Smooth muscle cell of the brain vasculature (primary cell): Measurements from ENCODE around the gene ASXL2.
"Not testable (repeated sequence)": the region's sequence is repeated elsewhere in the genome, so short reads cannot be mapped to it uniquely, and the experiment has no call there.

ENCODE experiments used
- DNase-seq: peaks from one replicate; pipeline ENCODE4 v3.0.0-alpha.2; 2012; ENCODE audit warnings: low read depth, low spot score

Gene ASXL2

DNA sequence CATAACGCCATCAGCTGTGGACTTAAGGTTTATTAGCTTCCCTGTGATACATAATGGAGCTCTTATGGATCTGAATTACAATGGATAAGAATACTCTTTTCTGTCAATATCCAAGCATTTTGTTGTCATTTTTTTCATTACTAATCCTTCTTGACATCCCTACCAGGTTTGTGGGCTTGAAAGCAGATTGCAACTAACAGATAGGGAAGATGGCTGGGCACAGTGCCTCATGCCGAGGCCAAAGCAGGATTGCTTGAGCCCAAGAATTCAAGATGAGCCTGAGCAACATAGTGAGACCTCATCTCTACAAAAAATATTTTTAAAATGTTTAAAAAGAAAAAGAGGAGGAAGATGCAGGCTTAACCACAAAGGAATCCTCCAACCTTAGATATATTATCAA is 42.4 kb downstream of the ASXL2 start:
- no peak for DNase-seq

DNA sequence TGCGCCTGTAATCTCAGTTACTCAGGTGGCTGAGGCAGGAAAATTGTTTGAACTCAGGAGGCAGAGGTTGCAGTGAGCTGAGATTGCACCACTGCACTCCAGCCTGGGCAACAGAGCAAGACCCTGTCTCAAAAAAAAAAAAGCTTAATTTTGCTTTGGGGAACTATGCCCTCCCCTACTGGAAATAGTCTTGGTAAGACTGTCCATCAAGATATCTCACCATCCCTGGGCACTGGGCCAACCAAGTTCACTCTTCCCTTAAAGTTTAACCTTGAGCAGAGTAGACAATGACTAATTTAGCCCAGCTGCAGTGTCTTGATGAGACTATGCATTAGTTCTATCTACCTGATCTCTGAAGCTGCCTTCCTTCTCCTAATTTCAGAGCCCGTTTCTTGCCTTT is 44.7 kb downstream of the ASXL2 start:
- DNase-seq = no peak

DNA sequence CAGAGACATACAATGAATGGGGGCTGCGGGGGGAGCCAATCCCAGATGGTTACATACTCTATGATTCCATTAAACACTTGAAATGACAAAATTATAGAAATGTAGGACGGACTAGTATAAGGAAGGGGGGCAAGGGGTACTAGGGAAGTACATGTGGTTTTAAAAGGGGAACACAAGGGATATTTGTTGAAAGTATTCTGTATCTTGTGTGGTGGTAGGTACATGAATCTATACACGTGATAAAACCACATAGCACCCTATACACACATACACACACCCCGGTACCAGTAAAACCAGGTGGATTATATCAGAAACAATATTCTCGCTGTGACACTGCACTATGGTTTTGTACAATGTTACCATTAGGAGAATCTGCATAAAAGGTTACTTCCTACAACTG is 45.4 kb downstream of the ASXL2 start:
- no peak for DNase-seq

DNA sequence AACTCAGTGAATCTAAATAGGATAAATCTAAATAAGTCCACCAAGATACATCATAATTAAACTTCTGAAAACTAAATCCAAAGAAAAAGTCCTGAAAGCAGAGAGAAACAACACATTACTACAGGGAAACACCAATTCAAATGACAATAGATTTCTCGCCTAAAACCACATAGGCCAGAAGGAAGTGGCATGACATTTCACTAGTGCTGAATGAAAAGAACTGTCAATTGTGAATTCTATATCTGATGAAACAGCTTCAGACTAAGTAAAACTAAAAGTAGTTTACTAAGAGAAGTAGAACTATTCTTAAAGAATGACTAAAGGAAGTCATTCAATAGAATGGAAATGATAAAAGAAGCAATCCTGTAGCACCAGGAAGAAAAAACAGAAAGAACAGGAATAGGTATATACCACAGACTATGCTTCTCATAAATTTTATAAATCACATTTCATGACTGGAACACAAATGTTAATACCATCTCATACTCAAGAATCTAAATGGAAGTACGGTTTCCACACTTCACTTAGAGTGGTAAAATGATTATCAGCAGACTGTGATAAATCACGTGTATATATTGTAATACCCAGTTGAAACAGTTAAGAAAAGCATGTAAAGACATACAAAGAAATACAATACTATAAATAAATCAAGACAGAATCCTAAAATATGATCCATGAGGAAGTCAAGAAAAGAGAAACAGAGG is 46.4 kb downstream of the ASXL2 start:
- DNase-seq = no peak

DNA sequence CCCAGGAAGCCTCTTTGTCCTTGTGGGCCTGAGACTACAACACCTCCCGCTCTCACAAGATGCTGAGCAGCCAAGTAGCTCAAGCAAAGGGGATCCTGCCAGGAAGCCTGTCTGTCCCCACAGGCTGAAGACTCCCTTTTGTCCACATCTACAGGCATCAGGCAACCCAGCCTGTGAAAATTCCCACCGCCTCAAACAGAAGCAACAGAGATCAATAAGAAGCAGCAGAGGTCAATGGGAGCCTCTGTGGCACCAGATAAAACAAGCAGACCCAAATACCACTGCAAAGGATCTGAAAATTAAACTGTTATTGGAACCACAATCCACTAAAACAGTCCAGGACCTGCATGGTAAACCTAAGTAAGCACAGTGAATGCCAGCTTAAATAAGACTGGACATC is 48.5 kb downstream of the ASXL2 start:
- DNase-seq = no peak

DNA sequence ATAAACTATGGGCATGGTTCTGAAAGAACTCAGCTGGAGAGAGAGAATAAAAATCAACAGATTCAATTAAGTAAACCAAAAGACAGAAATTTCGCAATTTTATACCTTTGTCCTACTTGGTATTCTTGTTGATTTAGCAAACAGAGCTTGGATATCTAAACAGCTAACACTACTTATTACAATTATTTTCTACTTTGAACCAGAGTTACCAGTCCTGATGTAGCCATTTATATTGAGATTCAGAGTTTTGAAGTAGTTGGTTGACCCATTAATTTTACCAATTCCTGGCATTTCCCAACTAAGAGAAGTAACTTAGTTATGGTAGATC is 48.9 kb downstream of the ASXL2 start:
- DNase-seq = no peak

DNA sequence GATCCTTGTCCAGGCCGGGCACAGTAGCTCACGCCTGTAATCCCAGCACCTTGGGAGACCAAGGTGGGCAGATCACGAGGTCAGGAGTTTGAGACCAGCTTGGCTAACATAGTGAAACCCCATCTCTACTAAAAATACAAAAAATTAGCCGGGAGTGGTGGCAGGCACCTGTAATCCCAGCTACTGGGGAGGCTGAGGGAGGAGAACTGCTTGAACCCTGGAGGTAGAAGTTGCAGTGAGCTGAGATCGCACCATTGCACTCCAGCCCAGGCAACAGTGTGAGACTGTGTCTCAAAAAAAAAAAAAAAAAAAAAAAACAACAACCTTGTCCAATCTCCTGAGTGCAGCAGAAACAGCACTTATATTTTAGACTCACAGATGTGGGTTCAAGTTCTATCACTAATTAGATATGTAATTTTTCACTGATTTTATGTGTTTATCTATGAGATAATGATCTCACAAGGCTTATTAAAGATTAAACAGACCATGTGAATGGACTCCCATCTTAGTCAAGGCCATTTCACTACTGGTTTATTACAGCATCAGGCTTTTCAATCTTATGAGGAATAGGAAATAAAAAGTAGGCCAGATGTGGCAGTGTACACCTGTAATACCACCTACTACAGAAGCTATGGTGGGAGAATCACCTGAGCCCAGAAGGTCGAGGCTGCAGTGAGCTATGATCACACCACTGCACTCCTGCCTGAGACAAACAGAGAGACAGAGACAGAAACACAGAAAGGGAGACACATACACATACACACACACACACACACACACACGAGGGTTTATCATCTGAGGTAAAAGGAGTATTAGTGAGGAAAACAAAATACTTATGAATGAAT is 49.5 kb downstream of the ASXL2 start:
- DNase-seq = not testable (repeated sequence)

DNA sequence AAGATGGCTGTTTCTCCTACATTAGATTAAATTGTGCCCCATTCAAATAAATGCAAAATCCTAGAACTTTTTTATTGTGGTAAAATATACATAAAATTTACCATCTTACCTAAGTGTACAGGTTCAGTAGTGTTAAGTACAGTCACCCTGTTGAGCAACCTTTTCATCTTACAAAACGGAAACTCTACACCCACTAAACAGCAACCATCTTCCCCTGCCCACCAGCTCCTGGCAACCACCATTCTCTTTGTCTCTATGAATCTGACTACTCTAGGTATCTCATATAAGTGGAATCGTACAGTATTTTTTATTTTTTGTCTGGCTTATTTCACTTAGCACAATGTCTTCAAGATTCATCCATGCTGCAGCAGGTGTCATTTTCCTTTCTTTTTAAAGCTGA is 53.0 kb downstream of the ASXL2 start:
- DNase-seq = no peak

DNA sequence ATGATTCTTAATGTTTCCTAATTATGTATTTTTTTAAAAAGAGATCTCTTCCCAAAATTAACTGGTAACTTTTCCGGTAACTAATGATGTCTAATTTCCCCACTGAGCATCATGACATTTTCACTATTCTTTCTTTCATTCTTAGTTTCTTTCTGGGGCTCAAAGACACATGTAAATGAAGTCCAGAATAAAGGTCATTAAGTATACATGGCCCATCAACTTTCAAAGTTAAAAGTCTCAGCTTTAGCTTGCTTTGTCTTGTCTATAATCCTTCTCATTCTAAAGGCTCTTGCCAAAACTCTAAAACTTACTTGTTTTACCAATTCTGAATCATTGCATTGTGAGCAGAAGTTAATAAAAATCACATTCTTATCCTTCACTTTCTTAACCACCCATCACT is 53.6 kb downstream of the ASXL2 start:
- DNase-seq = no peak

DNA sequence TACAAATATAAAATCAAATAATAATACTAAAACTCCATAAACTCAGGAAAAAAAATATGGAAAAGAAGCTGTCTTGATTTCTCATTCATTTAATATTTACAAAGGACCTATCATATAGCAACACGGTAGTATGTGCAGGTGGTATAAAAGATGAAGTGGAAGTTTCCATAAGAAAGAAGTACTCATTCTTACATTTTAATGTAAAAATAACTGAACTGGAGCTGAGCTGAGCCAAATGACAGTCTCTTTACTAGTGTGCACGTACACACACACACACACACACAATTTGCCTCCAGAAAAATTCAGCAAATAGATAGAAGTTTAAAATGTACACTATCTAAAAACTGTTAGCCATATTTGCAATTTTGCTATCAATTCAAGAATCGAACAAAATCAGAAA is 54.1 kb downstream of the ASXL2 start:
- DNase-seq = no peak

DNA sequence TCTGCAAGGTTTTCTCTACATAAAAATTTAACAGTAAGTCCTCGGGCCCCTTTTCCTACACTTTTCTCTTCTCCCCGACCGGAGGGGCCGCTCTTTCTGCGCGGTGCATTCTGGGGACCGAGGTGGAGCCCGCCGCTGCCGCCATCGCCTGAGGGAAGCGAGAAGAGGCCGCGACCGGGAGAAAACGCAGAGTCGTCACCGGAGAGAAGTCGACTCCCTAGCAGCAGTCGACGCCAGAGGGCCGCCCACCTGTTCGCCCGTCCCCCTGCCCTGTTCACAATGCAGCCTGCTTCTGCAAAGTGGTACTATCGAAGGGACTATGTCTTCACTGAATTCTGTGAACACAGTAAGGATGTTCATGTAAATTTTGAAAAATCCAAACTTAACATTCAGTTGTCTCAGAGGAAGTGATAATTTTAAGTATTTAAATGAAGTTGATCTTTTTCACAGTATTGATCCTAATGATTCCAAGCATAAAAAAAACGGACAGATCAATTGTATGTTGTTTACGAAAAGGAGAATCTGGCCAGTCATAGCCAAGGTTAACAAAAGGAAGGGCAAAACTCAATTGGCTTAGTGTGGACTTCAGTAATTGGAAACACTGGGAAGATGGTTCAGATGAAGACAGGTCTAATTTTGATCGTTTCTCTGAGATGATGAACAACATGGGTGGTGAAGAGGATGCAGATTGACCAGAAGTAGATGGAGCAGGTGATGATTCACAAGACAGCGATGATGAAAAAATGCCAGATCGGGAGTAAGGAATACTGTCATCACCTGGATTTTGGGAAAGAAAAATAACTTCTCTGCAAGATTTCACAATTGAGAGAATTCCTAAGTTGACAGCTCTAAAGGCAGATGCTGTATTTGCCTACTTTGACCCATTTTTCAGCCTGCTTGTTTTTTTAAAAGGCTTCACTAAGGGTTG is 55.8 kb downstream of the ASXL2 start:
- DNase-seq = no peak

DNA sequence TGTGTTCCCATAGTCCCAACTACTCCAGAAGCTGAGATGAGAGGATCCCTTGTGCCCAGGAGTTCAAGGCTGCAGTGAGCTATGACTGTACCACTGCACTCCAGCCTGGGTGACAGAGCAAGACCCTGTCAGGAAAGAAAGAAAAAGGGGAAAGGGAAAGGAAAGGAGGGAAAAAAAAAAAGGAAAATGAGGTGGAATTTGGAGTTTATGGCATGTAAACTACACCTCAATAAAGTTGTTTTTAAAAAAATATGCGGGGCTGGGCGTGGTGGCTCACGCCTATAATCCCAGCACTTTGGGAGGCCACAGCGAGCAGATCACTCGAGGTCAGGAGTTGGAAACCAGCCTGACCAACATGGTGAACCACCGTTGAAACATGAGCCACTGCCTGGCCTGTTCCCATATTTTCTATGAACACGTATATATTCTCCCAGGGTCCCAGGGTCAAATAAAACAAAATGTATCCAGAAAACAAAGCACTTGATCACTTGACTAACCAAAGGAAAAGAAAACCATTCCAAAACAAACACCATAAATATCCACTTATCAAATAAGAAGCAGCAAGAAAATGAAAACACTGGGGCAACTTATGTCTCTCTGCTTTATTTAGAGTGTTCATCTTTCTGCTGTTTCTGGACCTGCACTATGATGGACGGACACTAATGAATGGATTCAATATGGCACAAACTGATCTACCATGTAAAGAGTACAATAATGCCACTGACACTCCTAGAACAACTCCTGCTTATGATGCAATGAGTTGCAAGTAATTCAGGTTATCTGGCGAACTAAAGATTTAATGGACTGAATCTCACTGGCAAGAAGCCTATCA is 56.8 kb downstream of the ASXL2 start:
- peak; percentile 52 for DNase-seq

DNA sequence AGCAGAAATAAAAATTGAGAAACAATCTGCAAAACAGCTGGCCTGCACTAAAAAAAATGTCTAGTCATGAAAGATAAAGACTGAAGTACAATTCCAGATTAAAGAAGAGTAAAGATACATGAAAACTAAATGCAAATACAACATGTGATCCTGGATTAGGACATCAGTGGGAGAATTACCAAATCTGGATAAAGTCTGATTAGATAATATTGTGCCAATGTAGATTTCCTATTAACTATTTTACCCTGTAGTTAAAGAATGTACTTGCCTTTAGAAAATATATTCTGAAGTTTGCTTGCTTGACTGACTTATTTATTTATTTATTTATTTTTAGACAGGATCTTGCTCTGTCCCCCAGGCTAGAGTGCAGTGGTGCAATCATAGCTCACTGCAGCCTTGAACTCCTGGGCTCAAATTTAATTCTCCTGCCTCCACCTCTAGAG is 58.7 kb downstream of the ASXL2 start:
- DNase-seq = no peak

DNA sequence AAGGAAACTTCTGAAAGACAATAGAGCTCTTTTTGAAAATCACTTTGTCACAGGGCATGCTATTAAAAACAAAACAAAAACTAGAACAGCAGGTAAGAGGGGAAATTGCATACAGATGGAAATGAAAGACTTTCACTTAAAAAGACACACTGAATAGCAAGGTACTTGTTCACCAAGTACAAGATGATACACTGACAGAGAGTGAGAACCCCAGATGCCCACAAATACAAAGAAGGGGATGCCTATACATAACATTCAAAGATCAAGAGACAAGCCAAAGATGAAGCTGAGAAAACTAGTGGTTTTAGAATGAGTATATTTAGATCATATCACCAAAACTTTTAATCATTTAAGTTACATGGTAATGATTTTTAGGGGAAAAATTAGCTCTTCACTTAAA is 60.7 kb downstream of the ASXL2 start:
- no peak for DNase-seq

DNA sequence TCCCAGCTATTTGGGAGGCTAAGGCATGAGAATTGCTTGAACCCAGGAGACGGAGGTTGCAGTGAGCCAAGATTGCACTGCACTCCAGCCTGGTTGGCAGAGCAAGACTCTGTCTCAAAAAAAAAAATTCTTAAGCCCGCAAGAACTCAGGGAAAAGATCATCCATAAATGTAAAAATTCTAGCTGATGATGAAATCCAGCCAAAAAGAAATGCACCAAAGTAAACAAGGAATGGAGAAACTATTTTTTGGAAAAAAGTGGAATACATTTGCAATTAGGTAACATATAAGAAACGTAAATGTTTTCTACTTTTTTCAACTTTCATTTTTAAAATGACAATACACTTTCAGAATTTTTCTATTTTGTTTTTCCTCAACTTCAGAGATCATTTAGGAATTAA is 61.3 kb downstream of the ASXL2 start:
- DNase-seq = no peak

DNA sequence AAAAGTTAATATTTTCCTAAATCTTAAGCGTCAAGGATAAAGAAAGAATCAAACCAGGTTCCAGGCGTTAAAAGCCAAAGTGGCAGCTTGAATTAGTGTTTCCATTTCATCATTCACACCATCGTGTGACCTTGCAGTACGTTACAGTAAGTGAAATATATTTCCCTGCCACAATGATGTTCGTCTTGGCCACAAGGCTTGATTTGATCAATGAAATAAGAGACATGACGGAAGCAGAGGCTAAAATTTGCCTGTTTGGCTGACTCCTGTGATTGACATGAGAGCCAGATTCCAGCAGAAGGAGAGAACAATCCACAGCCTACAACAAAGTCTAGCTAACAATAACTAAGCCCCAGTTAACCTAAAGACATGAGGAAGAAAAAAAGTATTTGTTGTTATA is 62.0 kb downstream of the ASXL2 start:
- no peak for DNase-seq

DNA sequence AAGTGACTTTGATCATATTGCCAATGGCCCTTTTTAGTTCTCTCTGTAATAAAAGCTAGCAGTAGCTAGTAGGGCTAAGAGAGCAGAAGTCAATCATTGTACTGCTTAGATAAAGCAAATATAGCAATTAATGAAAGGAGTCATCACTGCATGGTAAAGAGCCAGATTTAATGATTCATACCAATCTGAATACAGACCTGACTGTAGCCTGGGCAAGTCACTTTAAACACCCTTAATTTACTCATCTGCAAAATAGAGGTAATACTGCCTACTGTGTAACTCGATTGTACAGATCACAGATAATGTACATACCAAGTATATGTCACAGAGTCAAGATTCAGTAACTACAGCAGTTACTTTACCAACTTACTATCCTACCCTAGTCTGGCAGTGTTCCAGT is 63.6 kb downstream of the ASXL2 start:
- DNase-seq = no peak

DNA sequence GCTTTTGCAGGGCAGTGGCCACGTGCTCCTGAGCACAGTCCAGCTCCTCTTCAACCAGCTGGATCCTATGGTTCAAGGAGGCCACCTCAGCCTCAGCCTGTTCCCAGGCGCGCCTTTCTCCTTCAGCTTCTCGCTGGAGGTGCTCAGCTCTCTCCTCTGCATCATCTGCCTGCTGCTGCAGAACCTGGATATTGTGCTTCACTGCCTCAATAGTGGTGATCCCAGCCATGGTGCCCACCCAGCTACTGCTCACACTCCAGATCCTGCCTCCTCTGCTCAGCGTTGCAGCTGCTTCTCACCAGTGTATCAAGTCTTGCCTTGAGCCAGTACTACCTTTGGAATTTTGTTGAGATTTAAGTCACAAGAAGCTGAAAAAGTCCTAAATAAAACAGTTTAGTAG is 67.9 kb downstream of the ASXL2 start:
- no peak for DNase-seq

DNA sequence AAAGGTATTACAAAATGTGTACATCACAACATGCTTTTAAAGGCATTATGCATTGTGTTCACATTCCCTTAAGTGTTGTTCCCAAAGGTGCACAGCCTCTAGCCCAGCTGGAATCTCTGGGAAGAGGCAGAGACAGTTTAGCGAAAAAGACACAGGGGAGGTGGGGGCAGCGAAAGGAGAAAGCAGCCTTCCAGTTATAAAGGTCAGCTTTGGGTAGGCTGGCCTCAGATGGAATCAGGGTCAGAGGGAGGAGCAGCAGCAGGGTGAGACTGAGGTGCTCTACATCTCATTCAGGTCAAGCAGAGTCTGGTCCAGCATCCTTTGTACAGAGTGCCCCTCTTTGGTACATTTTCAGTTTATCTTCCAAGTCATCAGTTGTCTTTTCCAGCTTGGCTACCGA is 68.6 kb downstream of the ASXL2 start:
- DNase-seq = no peak

DNA sequence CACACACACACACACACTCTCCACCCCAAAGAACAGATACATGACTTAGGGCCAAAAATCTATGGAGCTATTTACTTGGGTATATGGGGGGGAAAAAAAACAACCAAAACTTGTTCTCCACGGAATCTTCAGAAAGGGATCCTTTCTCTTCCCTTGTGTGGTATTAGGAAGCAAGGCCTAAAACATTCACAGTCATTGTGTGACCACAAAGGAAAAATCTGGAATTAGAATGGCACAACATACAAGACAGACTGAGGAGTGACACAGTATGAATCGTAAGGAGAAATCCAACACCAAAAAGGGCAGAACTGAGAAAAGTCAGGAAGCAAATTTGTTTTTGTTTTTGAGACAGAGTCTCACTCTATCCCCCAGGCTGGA is 70.3 kb downstream of the ASXL2 start:
- DNase-seq = no peak

DNA sequence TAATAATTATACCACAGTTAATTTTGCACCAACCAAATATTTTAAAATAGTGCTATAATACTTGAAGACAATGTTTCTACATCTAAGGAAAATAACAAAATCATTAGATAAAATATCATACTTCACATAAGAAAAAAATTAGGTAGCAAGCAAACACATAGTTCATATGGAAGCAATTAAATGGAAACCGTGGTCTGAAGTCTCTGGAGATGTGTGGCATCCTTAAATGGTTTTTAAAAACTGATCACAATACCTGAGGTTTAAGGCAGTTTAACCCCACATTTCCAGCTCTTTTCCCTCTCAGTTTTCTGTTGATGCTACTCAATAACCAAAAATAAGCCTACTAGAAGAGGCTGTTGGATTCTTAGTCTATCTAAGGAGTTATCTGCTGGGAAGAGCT is 71.3 kb downstream of the ASXL2 start:
- no peak for DNase-seq

DNA sequence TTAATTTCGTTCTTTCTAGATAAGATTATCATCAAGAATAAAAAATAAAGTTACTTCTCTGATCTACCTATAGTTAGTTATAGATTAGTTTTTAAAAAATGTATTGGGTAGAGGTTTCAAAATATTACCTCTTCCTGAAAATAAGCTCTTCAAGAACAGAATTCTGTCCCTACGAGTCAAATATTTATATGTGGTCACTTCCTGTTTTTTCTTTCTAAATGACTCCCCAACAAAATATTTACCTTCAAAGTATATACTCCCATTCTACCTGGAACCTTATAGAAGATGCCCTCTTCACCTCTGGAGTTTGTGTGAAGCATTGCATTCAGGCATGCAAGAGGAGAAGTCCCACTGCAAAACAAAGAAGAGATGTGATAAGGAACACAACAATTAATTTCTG is 72.3 kb downstream of the ASXL2 start:
- no peak for DNase-seq
